ENCODE measurements around the gene BAAT. TPM values are rescaled to one million over a fixed set of nuclear protein-coding genes. Genes with fewer than 3 reads are reported as not detected.

Gene BAAT
- total RNA-seq, 1 experiment from 2014 or later: 0.25 TPM

GRCh38 chr9:101432740-101433139, 47.9 kb upstream of the BAAT start:
- Histone ChIP-seq H3K9me3 (ENCODE audit: control insufficient read depth in 1 of 2, insufficient read depth in 1 of 2, low read depth in 1 of 2, low read length in 2 of 2) (no peaks in the 10 kb centered on the region), H3K79me2 (ENCODE audit: insufficient read depth, low read length) (no peaks in the 10 kb centered on the region), H3K4me3 (replicated peaks in 1 of 2; ENCODE audit: low read depth in 1 of 2, low read length in 2 of 2) (no peak overlapping the region), H3K36me3 (ENCODE audit: control insufficient read depth in 1 of 2, insufficient read depth in 2 of 2, low read length in 2 of 2) (no peaks in the 10 kb centered on the region), H3K9me2 (ENCODE audit: insufficient read depth) (no peaks in the 10 kb centered on the region), H3K27me3 (ENCODE audit: insufficient read depth, low read length) (peaks cover 9% of the 10 kb centered on the region), H4K20me1 (ENCODE audit: insufficient read depth) (no peaks in the 10 kb centered on the region), H3K4me1 (ENCODE audit: control insufficient read depth in 1 of 2, insufficient read depth in 2 of 2, low read length in 2 of 2) (no peaks in the 10 kb centered on the region), H2AFZ (ENCODE audit: low read depth, low read length, poor library complexity, severe bottlenecking) (no peak overlapping the region), H3K27ac (ENCODE audit: low read depth, low read length) (no peak overlapping the region), H3K4me2 (ENCODE audit: low read length) (no peak overlapping the region), H3K9ac (ENCODE audit: low read length) (no peak overlapping the region)
- DNase-seq (ENCODE audit: low read depth, low spot score) (no peak), ATAC-seq (no peak)
- ChIA-PET RAD21 (ENCODE audit: low non-redundant PET in 1 of 2, low total read pairs in 2 of 2, uncharacterized antibody in 2 of 2, unreplicated experiment in 2 of 2) (no interaction called here), POLR2A (no interaction called here), CTCF (no interaction called here)
- intact Hi-C loops (cut with micrococcal nuclease): no loop called here
- no peak for TF ChIP-seq POLR2A (IDR thresholded peaks at IDR 0.05; ENCODE audit: borderline replicate concordance, extremely low read depth, insufficient read depth, insufficient read length)
- TF ChIP-seq, protein P1, sequence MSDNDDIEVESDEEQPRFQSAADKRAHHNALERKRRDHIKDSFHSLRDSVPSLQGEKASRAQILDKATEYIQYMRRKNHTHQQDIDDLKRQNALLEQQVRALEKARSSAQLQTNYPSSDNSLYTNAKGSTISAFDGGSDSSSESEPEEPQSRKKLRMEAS (IDR thresholded peaks at IDR 0.05): no peak
- BruUV-seq (replicated peaks): no TSS peak

- Histone ChIP-seq H3K4me3 (replicated peaks in 1 of 2; ENCODE audit: low read depth in 1 of 2, low read length in 2 of 2) (no peak overlapping the region), H3K9ac (ENCODE audit: low read length) (no peak overlapping the region), H3K9me2 (ENCODE audit: insufficient read depth) (no peaks in the 10 kb centered on the region), H3K27ac (ENCODE audit: low read depth, low read length) (no peak overlapping the region), H2AFZ (ENCODE audit: low read depth, low read length, poor library complexity, severe bottlenecking) (no peak overlapping the region), H3K9me3 (ENCODE audit: control insufficient read depth in 1 of 2, insufficient read depth in 1 of 2, low read depth in 1 of 2, low read length in 2 of 2) (no peaks in the 10 kb centered on the region), H3K36me3 (ENCODE audit: control insufficient read depth in 1 of 2, insufficient read depth in 2 of 2, low read length in 2 of 2) (no peaks in the 10 kb centered on the region), H3K4me1 (ENCODE audit: control insufficient read depth in 1 of 2, insufficient read depth in 2 of 2, low read length in 2 of 2) (no peaks in the 10 kb centered on the region), H3K79me2 (ENCODE audit: insufficient read depth, low read length) (no peaks in the 10 kb centered on the region), H3K4me2 (ENCODE audit: low read length) (no peak overlapping the region), H4K20me1 (ENCODE audit: insufficient read depth) (no peaks in the 10 kb centered on the region), H3K27me3 (ENCODE audit: insufficient read depth, low read length) (peaks cover 13% of the 10 kb centered on the region)
- intact Hi-C loops (cut with micrococcal nuclease): no loop called here
- ATAC-seq (no peak), DNase-seq (ENCODE audit: low read depth, low spot score) (no peak)
- CTCF ChIA-PET: no interaction called here
- RAD21 ChIA-PET (ENCODE audit: low non-redundant PET in 1 of 2, low total read pairs in 2 of 2, uncharacterized antibody in 2 of 2, unreplicated experiment in 2 of 2): no interaction called here
- TF ChIP-seq SIN3A (IDR thresholded peaks at IDR 0.05; ENCODE audit: low read depth) (no peak), ELF1 (IDR thresholded peaks at IDR 0.05; ENCODE audit: borderline replicate concordance, low read depth) (no peak), TCF7L2 (IDR thresholded peaks at IDR 0.05; ENCODE audit: borderline replicate concordance, extremely low read depth, insufficient read depth, insufficient read length) (no peak), CBX3 (IDR thresholded peaks at IDR 0.05; ENCODE audit: low read depth) (no peak), RAD21 (IDR thresholded peaks at IDR 0.05; ENCODE audit: low read depth) (no peak), SRF (IDR thresholded peaks at IDR 0.05; ENCODE audit: low read depth) (no peak), ZFX (IDR thresholded peaks at IDR 0.05) (no peak), EGR1 (IDR thresholded peaks at IDR 0.05; ENCODE audit: low read depth) (no peak), JUND (IDR thresholded peaks at IDR 0.05) (no peak), EZH2 (IDR thresholded peaks at IDR 0.05) (no peak), FOSL1 (IDR thresholded peaks at IDR 0.05; ENCODE audit: low read depth) (no peak), POLR2AphosphoS5 (IDR thresholded peaks at IDR 0.05; ENCODE audit: low read depth, low read length) (no peak)
- TF ChIP-seq, protein P2, sequence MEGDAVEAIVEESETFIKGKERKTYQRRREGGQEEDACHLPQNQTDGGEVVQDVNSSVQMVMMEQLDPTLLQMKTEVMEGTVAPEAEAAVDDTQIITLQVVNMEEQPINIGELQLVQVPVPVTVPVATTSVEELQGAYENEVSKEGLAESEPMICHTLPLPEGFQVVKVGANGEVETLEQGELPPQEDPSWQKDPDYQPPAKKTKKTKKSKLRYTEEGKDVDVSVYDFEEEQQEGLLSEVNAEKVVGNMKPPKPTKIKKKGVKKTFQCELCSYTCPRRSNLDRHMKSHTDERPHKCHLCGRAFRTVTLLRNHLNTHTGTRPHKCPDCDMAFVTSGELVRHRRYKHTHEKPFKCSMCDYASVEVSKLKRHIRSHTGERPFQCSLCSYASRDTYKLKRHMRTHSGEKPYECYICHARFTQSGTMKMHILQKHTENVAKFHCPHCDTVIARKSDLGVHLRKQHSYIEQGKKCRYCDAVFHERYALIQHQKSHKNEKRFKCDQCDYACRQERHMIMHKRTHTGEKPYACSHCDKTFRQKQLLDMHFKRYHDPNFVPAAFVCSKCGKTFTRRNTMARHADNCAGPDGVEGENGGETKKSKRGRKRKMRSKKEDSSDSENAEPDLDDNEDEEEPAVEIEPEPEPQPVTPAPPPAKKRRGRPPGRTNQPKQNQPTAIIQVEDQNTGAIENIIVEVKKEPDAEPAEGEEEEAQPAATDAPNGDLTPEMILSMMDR (IDR thresholded peaks at IDR 0.05 in 2 of 3, conservative IDR thresholded peaks at IDR 0.05 in 1 of 3; ENCODE audit: borderline replicate concordance in 1 of 3, insufficient read depth in 1 of 3, low read depth in 2 of 3, low read length in 2 of 3): no peak
- TF ChIP-seq, protein P3, sequence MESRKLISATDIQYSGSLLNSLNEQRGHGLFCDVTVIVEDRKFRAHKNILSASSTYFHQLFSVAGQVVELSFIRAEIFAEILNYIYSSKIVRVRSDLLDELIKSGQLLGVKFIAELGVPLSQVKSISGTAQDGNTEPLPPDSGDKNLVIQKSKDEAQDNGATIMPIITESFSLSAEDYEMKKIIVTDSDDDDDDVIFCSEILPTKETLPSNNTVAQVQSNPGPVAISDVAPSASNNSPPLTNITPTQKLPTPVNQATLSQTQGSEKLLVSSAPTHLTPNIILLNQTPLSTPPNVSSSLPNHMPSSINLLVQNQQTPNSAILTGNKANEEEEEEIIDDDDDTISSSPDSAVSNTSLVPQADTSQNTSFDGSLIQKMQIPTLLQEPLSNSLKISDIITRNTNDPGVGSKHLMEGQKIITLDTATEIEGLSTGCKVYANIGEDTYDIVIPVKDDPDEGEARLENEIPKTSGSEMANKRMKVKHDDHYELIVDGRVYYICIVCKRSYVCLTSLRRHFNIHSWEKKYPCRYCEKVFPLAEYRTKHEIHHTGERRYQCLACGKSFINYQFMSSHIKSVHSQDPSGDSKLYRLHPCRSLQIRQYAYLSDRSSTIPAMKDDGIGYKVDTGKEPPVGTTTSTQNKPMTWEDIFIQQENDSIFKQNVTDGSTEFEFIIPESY (IDR thresholded peaks at IDR 0.05; ENCODE audit: extremely low read depth, insufficient replicate concordance, low read length): no peak
- TF ChIP-seq, protein P1 (IDR thresholded peaks at IDR 0.05): no peak
- POLR2A ChIA-PET: no interaction called here
- BruUV-seq (replicated peaks): no TSS peak
Measured at GRCh38 chr9:101432171-101432570, 47.4 kb upstream of the BAAT start.
